IMR-90 (cell line): Measurements from ENCODE around the gene ZNF446.

Experiments
- CEBPB ChIP-seq: IDR thresholded peaks from 2 replicates; pipeline ENCODE4 v1.6.1; 2012; ENCODE audit warnings: low read depth, low read length, improper control_type of control experiment
- CTCF ChIP-seq: conservative IDR thresholded peaks from 2 replicates; pipeline ENCODE4 v1.5.1; 2012; ENCODE audit warnings: mild to moderate bottlenecking, low read depth, low read length, improper control_type of control experiment
- FOS ChIP-seq: fragments of 150-350 bp; IDR thresholded peaks from 2 replicates; pipeline ENCODE4 v1.6.1; 2016; ENCODE audit warnings: low read depth, low read length
- MAZ ChIP-seq: IDR thresholded peaks from 2 replicates; pipeline ENCODE4 v1.6.1; 2012; ENCODE audit warnings: low read depth, mild to moderate bottlenecking, low read length, improper control_type of control experiment, moderate library complexity, borderline replicate concordance
- SMC3 ChIP-seq: fragments of 150-350 bp; IDR thresholded peaks from 2 replicates; pipeline ENCODE4 v1.6.1; 2016; ENCODE audit warnings: low read depth, mild to moderate bottlenecking, antibody characterized with exemption, low read length, moderate library complexity

GRCh38 chr19:58466089-58466759 lies 9.9 kb upstream of the ZNF446 start:
- TF ChIP-seq CTCF: no peak
- TF ChIP-seq SMC3: no peak
- no peak for TF ChIP-seq CEBPB
- no peak for TF ChIP-seq MAZ
- no peak for TF ChIP-seq FOS
